GM21723 (cell line): ENCODE data around the gene FOXN3.

Source experiments
- ATAC-seq: cut with Tn5 transposase; IDR thresholded peaks from one replicate; pipeline ENCODE4 v1.9.1; 2021; ENCODE audit warnings: mild to moderate bottlenecking, moderate library complexity; ENCODE audit not compliant: unreplicated experiment

The FOXN3 gene

DNA sequence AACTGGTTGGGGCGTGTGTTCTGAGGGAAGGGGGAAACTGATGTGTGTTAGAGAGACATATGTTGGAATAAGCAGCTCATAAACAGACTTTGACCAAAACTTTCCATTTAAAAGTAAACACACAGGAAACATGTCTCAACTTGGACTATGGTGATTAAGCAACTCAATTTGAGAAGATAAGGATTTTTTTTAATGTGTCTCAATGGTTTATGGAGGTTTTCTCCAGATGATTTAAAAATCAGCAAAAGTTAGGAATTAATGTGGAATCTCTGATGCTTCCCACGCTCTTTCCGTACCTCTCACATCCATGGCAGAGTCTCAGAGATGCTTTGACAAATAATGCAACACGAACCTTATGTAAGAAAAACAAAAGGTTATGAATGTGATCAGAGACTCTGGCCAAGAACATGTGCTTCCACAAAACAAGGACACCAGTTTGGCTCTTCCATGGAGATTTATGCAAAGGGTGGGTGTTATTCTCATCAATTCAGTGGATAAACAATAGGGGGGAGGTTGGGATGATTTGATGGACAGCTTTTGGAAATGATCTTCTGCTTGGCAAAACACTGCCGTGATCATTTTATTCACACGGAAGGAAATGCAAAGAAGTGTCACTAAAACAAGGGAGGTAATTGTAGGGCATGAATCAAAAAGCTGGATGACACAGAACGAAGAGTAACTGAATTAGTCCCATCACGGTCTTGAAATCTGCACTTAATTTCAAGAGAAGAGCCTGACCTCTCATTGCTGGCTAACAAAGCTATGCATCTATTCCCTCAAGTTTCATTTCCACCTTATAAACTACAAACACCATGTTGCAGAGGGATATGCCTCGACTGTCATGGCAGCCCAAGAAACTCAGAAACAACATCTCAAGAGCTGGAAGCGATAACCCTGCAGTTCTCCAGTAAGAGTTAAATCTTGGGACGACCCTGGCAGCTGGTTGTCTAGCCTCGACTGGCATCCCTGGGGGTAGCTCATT lies 76.5 kb downstream of the FOXN3 start:
- ATAC-seq = no peak

DNA sequence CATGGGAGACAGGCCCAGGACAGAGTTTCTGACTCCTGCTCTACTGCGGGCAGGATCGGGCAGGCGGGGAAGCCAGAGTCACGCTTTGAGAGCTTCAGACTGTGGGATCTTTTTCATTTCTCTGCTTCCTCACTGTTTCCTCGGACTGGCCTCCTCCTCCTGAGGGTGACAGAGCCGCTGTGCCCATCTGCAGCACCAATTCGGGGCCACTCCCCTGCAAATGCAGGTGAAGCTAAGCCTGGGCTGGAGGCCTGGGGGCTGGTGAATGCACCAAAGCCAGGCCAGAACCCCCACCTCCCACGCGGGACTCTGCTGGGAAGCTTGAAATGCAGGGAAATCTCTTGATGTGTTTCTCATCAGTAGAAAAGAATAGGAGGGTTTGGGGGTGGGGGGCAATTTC lies 77.5 kb downstream of the FOXN3 start:
- ATAC-seq = no peak

DNA sequence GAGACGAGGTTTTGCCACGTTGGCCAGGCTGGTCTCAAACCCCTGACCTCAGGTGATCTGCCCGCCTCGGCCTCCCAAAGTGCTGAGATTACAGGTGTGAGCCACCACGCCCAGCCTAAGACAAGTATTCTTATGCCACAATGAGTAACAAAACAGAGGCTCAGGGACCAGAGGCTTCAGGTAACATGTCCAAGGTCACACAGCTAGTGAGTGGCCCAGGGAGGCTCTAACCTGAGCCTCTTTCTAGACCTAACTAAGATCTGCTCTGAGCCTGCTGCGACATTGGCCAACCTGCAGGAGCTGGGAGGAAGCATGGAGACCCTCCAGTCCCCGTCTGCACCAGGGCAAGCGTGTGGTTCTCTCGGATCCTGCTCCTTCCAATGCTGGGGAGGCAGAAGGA lies 77.9 kb downstream of the FOXN3 start:
- ATAC-seq = no peak

DNA sequence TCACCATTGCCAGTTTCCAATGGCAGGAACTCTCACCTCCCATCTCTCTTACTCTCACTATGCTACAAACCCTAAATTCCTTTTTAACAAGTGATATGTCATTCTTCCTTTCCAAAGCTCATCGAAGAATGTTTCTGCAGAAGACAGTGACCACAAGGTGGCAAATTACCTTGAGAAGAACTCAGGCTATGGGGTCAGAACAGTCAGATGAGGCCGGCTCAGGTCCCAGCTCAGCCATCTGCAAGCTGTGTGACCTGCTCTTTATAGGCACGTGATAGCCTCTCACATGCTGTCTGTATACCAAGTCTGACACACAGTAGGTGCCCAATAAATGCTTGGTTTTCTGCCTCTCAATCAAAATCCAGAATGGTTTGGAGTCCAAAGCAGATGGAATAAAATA lies 80.7 kb downstream of the FOXN3 start:
- no peak for ATAC-seq

DNA sequence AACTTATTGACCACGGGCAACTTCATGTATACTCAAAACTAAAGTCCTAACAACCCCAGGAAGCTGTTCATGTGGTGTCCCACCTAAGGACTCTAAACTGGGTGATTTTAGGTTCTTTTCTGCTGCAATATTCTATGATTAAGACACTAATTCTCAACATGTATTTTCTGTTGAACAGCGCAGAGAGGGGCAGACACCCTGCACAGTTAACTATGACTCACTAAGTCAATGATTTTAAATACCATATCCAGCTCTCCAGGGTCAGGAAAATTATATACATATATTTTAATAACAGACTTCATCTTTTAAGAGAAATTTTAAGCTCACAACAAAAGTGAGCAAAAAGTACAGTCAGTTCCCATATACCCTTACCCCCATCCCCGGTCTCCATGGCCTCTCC lies 85.0 kb downstream of the FOXN3 start:
- no peak for ATAC-seq

DNA sequence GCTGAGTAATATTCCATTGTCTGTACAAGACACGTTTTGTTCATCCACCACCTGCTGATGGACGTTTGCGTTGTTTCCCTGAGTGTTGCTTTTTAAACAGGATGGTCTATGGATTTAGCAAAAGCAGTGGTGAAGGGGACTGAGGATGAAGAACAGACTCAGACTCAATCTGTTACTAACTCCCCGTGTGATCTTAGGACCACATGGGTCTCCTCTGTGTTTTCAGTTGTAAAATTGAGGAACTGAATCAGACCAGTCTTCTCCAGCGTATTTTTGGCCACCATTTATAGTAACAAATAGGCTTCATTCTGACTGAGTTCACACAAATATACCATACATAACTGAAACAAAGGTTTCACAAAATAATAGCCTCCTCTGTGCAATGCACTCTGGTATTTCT lies 85.6 kb downstream of the FOXN3 start:
- peak; percentile 87 for ATAC-seq

DNA sequence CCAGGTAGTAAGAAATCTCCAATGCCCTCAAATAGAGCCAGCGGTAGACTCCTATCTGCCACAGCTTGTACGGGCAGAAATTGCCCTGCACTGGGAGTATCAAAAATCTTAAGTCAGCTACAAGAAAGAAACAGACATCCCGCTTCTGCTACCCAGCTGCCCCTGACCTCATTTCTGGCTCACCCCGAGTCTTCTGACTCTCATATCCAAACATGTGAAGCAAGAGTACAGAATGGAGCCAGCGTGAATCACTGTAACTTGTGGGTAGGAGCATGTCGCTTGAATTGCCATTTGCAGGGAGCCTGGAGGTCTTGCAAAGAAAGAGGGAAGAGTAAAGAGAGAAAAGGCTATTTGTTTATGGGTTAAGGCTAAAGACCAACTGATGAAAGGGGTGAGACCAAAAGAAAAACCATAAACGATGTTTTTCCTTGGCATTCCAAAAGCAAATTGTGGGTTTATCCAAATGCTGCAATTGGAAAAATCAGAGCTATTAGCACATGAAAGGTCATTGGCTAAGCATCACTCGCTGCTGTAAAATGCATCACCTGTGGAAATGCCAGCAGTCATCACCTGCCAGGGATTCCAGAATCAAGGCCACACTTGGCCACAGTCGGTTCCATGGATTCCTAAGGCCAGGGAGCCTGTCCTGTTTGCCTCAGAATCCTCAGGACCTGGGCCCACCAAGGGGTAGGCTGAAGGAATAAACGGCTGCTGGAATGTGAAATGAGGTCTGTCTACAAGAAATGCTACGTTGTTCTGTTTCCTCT lies 86.6 kb downstream of the FOXN3 start:
- no peak for ATAC-seq

DNA sequence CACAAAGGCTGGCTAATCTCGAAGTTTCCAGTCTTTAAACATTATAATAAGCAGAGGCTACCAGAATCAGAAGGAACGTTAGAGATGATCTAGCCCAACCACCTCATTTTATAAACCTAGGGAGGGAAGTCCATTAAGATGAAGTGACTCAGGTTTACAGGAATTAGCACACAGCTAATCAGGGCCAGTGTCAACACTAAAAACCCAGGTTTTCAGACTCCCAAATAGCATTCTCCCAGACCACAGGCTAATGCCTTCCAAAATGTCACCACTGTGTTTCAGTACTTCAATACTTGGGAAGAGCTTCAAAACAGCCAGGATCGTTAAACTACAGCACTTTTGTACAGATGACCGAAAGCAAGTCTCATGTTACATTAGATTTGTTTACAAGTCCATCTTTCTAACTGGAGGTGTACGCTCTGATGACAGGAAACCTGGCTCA lies 89.2 kb downstream of the FOXN3 start:
- ATAC-seq = no peak

DNA sequence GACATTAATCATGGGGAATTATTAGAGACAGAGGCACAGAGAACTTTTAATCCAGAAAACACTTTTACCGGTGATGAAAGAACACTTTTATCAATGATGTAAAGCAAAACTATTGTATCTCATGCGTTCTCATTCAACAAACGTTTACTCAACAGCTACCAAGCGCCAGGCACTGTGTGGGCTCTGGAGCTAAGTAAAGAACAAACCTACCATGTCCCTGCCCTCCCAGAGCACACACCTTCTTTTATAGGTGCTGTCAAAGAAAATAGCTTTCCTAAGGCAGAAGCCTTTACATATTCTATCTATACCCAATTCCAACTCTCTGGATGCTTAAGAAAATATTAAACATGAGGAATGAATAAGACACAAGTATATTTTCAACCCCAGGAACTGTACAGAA lies 91.1 kb downstream of the FOXN3 start:
- no peak for ATAC-seq

DNA sequence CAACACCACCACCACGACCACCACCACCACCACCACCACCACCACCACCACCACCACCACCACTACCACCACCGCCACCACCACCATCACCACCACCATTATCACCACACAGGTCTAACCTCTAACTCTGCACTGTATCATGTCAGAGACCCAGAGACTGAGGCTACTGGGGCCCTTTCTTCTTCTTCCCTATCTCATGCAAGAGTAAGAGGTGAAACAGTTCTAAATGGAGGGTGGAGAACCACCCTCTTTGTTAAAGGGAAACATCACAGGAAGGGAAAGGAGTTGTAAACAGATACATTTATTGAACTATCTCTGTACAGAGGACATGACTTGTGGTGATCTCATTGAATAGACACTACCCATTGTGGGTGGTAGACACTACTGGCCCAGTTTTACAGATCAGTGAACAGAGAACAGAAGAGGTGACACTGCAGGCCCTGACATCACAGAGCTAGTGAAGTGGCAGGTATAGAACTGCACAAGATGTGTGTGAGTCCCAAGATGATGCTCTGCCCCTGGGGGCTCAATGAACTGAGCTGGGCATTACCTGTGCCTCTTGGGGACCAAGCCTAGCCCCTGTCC lies 91.6 kb downstream of the FOXN3 start:
- ATAC-seq = peak; percentile 52

DNA sequence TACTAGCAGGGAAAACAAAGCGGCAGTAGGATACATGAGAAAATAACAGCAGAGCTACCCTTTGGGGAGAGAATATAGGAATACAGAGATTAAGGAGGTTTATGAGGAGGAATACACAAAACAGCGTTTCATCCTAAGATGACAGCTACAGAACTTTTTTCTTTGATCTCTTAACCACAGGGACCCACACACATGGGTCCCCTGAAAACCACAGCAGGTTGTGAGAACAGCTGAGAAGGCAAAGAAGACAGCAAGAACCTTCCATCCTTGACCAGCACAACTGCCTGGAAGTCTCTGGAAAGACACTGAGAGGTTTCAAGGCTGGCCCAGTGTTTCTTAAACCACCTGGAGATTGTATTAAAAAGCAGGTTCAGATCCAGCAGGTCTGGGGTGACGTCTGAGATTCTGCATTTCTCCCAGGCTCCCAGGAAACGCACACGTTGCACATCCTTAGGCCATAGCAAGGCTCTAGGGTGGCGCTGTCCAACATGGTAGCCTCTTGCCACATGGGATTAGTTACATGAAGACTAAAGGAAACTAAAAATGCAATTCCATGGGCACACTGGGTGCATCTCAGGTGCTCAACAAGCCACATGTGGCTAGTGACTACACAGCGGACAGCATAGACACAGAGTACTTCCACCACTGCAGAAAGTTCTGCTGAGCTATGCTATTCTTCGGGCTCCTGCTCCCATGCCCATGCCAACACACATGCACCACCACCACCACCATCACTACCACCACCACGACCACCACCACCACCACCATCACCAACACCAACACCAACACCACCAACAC lies 92.3 kb downstream of the FOXN3 start:
- peak; percentile 54 for ATAC-seq

DNA sequence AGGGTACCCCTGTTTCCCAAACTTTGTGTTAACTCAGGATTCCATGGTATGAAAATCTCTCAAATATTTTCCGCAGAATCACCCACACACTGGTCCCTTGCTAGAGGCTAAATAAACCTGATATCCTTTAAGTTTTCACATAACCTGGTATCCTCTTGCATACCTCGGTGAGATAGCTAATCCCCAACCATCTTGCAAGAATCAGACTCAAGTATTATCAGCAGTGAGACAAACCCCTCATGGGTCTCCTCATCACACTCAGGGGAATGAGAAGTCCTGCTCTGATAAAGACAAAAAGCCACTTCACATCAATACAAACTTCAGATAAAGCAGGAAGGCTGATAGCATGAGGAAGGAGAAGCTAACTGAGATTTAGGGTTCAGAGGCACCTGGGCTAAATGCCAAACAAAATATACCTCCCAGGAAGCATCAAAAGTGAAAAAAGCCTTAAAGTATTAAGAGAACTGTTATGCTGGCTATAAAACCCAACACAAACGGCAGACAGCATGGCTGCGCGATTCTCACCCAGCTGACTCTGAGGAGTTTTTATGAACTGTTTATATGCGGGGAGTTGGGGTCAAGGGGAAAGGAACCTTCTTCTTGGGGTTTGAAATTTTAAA lies 96.5 kb downstream of the FOXN3 start:
- ATAC-seq = no peak

DNA sequence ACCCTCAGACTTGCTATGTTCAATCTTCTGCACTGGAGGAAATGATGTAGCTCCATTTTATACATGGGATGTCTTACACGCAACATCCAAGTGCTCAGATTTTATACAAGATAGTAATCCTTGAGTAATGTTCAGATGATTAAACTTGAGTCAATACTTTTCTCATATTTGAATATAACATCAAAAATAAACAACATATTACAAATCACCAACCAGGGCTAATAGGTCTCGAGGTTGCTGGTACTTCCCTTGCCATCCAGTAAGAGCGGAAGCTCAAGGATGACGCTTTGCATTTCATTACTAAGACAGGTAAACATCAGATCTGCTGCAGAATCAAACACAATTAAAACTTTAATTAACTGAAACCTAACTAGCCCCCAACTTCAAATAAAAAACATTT lies 97.3 kb downstream of the FOXN3 start:
- no peak for ATAC-seq

DNA sequence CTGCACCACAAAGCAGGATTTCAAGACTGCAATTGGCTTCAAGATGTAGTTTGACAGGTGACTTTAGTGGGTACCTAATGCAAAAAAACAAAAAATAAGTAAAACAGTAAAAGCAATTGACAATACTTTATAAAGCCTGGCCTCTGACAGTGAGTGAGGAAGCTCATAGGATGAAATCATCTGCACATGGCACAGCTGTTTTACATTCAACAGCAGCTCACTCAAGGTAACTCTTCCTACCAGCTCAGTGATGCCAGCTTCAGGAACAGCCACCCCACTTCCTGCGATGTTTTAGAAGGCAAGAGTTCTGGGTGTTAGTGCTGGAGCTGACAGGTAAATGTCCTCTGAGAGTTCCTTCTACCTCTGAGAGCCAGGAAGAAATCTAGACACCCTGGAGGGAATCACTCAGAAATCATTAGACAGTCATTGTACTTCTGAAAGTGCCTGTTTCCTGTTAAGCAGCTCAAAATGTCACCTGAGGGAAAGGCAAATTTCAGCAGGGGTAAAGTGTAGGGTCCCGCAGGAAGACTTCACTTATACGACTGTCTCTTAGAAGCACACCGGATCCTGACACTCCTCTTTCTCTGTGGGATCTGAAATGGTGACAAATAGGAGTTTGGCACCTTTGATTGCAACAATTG lies 99.9 kb downstream of the FOXN3 start:
- ATAC-seq = peak; percentile 94

DNA sequence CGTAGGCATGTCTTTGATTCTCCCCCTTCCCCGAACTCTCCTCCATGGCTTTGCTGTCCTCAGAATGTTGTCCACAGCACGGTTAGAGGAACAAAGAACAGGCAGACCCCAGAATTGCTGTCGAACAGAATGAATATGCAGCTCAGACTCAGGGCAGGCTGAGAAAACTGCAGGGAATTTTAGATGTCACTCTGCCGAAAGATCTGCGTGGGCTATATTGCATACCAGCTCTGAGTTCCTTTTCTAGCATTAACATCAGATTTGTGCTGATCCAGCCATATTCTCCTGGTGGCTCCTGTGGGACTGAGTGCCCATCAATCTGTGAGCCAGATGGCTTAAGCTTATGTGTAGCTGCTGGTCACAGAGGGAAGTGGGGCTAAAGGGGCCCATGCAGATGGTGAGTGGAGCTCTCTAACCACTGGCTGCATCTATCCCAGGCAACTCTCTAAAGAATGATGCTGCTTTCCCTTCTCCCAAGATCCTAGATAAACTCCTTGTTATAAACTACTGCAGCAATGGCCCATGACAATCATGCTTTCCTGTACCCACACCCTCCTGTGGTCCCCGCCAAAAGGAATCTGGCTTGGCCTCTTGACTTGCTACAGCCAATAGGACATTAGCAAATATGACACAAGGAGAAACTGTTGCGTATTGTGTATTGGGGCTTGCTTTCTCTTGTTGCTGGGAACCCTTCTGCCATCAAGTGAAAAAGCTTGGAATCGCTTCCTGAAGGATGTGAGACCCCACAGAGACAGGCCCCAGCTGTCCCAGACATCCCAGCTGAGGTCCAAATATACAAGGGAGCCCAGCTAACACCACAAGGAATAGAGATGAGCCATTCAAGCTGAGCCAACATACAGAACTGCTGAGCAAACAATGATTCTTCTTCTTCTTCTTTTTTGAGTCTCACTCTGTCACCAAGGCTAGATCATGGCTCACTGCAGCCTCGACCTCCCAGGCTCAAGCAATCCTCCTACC lies 101.3 kb downstream of the FOXN3 start:
- ATAC-seq = no peak

DNA sequence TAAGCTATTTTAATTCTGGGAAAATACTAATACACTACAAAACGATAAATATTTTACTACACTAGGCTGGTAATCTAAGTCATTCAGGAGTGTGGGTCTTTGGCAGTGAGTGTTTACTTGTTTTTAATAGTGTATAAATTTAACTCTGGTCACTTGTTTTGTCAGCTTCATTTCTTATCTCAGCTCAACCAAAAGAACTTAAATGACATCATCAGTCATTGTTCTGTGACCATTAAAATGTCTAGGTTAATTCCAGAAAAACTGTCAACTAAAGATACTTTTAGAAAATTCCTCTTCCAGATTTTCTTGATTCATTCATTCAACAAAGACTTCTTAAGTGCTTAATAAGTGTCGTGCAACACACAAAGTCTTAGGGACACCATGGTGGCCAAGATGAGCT lies 102.8 kb downstream of the FOXN3 start:
- ATAC-seq = no peak

DNA sequence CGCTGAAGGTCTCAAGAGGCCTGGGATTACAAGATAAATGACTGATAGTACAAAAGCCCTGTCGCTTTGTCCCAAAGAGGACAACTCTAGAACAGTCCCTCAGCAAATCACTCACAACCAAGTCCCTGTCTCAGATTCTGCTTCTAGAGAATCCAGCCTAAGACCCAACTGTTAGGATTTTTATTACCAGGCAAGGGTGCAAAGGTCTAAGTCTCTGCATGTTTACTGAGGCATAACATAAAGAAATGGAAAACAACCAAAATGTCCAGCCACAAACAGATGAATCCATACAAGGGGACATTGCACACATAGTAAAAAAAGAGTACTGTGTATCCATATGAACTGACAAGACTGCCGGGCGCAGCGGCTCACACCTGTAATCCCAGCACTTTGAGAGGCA lies 104.1 kb downstream of the FOXN3 start:
- ATAC-seq = no peak

DNA sequence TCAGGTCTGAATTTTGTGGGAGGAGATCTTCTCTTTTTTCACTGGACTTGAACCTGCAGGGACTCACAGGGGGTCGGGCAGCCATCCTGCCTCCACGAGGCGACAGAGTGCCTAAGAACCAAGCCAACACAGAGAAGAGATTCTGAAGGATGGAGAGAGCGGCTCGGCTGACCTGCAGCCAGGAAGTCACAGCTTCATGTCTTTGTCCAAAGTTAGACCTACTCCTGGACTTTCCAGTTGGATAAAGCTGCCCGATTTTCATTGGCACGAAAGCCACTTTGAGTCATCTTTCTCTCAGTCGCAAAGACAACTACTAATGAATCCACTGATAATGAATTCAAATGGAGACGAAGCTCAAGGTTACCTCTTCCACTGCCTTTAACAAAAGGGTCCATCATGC lies 106.8 kb downstream of the FOXN3 start:
- no peak for ATAC-seq
